ENCODE measurements around the gene ZNF326. TPM values are rescaled to one million over a fixed set of nuclear protein-coding genes. Genes with fewer than 3 reads are reported as not detected.

Gene ZNF326
- total RNA-seq, 1 donor from 2014 or later = 12.8 TPM

DNA sequence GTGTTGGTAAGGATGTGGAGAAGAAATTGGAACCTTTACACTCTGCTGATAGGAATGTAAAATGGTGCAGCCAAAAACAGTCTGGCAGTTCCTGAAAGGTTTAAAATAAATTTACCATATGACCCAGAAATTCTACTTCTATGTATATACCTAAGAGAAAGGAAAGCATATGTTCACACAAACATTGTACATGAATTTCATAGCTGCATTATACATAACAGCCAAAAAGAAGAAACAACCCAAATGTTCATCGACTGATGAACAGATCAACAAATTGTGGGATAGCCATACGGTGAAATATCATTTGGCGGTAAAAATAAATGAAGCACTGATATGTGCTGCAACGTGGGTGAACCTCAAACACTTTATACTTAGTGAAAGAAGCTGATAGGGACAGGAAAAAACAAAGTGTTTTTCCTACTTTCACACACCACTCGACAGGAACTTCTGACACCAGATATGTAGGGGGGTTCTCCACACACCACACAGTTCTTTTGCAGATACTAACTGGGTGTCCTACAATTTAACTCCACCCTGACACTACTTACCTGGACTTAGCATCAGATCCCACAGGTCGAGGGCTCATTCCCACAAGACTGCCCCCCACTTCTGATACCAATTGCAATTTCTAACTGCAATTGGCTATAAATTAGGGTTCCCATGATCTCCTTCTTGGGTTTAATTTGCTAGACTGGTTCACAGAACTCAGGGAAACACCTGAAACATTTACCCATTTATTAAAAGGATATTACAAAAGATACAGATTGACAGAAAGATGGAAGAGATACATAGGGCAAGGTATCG is 35.9 kb upstream of the ZNF326 start:
- Histone ChIP-seq H3K27ac (no peak overlapping the region), H3K27me3 (no peaks in the 10 kb centered on the region), H3K4me3 (no peak overlapping the region), H3K4me1 (no peaks in the 10 kb centered on the region), H3K36me3 (no peaks in the 10 kb centered on the region), H3K9me3 (no peaks in the 10 kb centered on the region)
- intact Hi-C loops (cut with DNase I) = no loop called here
- DNase-seq (ENCODE audit: extremely low spot score in 2 of 2) = no peak
- no peak for TF ChIP-seq POLR2AphosphoS5 (IDR thresholded peaks at IDR 0.05; ENCODE audit: insufficient read depth in 1 of 2, low read depth in 1 of 2)

DNA sequence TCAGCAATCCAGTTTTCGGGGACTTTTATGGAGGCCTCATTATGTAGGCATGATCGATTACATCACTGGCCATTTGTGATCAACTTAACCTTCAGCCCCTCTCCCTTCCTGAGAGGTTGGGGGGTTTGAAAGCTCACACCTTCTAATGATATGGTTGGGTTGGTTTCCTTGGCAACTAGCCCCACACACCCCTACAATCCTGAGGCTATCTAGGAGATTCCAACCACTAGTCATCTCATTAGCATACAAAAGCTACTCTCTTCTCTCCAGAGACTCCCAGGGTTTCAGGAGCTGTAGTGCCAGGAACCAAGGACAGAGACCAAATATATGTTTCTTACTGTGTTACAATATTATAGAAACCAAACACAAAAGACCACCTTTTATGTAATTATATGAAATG is 35.2 kb upstream of the ZNF326 start:
- Histone ChIP-seq H3K27me3 (no peaks in the 10 kb centered on the region), H3K4me1 (no peaks in the 10 kb centered on the region), H3K27ac (no peak overlapping the region), H3K36me3 (no peaks in the 10 kb centered on the region), H3K9me3 (no peaks in the 10 kb centered on the region), H3K4me3 (no peak overlapping the region)
- intact Hi-C loops (cut with DNase I) = no loop called here
- DNase-seq (ENCODE audit: extremely low spot score in 2 of 2) = no peak
- TF ChIP-seq, protein P1, sequence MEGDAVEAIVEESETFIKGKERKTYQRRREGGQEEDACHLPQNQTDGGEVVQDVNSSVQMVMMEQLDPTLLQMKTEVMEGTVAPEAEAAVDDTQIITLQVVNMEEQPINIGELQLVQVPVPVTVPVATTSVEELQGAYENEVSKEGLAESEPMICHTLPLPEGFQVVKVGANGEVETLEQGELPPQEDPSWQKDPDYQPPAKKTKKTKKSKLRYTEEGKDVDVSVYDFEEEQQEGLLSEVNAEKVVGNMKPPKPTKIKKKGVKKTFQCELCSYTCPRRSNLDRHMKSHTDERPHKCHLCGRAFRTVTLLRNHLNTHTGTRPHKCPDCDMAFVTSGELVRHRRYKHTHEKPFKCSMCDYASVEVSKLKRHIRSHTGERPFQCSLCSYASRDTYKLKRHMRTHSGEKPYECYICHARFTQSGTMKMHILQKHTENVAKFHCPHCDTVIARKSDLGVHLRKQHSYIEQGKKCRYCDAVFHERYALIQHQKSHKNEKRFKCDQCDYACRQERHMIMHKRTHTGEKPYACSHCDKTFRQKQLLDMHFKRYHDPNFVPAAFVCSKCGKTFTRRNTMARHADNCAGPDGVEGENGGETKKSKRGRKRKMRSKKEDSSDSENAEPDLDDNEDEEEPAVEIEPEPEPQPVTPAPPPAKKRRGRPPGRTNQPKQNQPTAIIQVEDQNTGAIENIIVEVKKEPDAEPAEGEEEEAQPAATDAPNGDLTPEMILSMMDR (IDR thresholded peaks at IDR 0.05) = no peak
- no peak for TF ChIP-seq POLR2A (IDR thresholded peaks at IDR 0.05)
- no peak for TF ChIP-seq POLR2AphosphoS5 (IDR thresholded peaks at IDR 0.05; ENCODE audit: insufficient read depth in 1 of 2, low read depth in 1 of 2)

DNA sequence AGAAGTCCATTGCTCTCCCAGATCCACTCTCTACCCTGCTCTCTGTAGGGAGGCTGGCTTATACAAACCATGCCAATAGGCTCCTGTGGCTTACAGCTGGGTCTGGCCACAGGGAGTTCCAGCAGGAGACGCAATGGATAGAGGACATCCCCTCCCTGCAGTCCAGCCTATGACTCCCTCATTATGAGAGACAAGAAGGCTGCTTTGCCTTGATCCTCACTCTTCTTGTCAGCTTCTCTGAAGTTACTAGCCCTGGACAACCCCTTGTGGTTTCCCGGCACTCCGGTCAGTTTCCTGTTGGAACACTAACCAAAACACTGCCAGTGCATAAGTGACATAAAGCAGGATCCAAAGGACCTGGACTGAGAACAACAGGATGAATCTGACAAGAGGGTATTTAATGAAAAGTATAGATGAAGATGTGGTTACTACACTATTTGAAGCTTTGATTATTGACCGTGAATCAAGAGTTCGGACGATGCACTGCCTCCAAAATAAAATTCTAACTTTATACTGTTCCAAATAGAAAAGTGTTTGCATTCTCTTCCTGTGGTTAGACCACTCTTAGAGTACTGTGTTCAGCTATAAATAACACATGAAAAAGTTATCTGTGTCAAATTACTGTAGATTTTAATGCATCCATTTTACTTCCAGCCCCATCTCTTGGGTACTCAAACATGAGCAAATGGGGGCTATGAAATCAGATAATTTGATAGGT is 32.7 kb upstream of the ZNF326 start:
- TF ChIP-seq, protein P1 (IDR thresholded peaks at IDR 0.05) = no peak
- TF ChIP-seq POLR2A (IDR thresholded peaks at IDR 0.05) = no peak
- no peak overlapping the region for H3K4me3 ChIP-seq

DNA sequence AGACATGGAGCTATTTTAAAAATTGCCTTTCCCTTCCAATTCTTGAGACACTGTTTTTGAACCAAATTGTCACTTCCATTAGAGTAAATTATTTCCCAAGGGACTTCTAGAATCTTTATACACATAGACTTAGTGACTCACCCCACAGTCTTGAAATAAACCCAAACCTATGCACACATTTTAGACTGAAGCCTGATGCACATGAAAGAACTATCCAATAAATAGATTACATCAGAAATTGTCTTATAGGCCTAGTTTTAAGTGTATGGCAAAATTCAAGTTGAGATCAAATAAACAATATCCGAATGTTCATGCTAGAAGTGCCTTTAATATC is 32.2 kb upstream of the ZNF326 start:
- Histone ChIP-seq H3K27ac (no peak overlapping the region), H3K4me3 (no peak overlapping the region), H3K9me3 (no peaks in the 10 kb centered on the region), H3K36me3 (no peaks in the 10 kb centered on the region), H3K4me1 (no peaks in the 10 kb centered on the region), H3K27me3 (no peaks in the 10 kb centered on the region)
- no peak for TF ChIP-seq POLR2AphosphoS5 (IDR thresholded peaks at IDR 0.05; ENCODE audit: insufficient read depth in 1 of 2, low read depth in 1 of 2)
- intact Hi-C loops (cut with DNase I) = no loop called here
- no peak for DNase-seq (ENCODE audit: extremely low spot score in 2 of 2)

More for the DNA sequence above, 32.7 kb upstream of the ZNF326 start:
- DNase-seq (ENCODE audit: extremely low spot score in 2 of 2) = no peak
- no peaks in the 10 kb centered on the region for H3K4me1 ChIP-seq
- intact Hi-C loops (cut with DNase I) = no loop called here
- no peaks in the 10 kb centered on the region for H3K9me3 ChIP-seq
- H3K27me3 ChIP-seq = no peaks in the 10 kb centered on the region
- H3K36me3 ChIP-seq = no peaks in the 10 kb centered on the region
- H3K27ac ChIP-seq = no peak overlapping the region

DNA sequence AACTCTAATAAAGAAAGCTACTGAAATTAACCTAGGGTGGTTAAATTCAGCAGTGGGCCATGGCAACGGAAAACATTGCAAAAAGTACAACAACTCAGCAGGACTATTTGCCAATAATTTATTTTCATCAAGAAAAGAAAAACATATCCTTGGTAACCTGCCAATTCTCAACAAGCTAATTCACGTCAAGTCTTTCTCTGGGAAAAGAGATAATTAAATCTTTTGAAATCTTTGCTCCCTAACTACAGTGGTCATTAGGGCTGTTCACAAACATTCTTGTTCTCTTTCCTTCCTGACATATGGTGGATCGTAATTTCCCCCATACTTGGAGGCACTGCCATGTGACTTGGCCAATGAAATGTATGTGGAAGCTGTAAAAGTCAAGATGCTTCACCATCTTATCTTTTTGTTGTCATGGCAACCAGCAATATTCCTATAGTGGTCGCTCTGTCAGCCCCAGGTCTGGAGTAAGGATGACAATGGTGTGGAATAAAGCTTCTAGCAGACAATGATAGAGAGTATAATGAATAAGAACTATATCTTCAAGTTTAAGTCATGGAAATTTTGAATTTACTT is 29.6 kb upstream of the ZNF326 start:
- no peak for DNase-seq (ENCODE audit: extremely low spot score in 2 of 2)
- intact Hi-C loops (cut with DNase I) = no loop called here
- TF ChIP-seq POLR2A (IDR thresholded peaks at IDR 0.05) = no peak
- no peaks in the 10 kb centered on the region for H3K4me1 ChIP-seq
- H3K27me3 ChIP-seq = no peaks in the 10 kb centered on the region
- no peaks in the 10 kb centered on the region for H3K36me3 ChIP-seq
- no peak overlapping the region for H3K4me3 ChIP-seq
- no peaks in the 10 kb centered on the region for H3K9me3 ChIP-seq
- no peak overlapping the region for H3K27ac ChIP-seq

DNA sequence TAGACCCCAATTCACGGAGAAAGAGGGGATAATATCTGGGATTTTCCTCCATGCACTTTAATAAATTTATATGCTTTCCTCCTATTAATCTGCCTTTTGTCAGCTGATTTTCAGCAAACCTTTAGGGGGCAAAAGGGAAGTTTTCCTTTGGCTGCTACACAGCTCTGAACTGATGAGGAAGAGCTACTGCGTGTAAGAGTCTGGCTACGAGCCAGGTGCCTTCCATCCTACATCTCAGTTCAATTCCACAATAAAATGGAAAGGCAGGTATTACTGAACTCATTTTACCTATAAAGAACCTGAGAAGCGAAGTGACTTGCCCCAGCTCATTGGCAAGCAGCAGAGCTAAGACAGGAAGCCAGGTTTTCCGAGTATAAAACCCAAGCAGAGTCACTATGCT is 28.3 kb upstream of the ZNF326 start:
- TF ChIP-seq, protein P1 (IDR thresholded peaks at IDR 0.05) = no peak
- no peak for TF ChIP-seq POLR2AphosphoS5 (IDR thresholded peaks at IDR 0.05; ENCODE audit: insufficient read depth in 1 of 2, low read depth in 1 of 2)
- no peak for TF ChIP-seq POLR2A (IDR thresholded peaks at IDR 0.05)
- no peak overlapping the region for H3K4me3 ChIP-seq
- no peak for DNase-seq (ENCODE audit: extremely low spot score in 2 of 2)

More for the DNA sequence above, 28.3 kb upstream of the ZNF326 start:
- Histone ChIP-seq H3K27me3 (no peaks in the 10 kb centered on the region), H3K36me3 (no peaks in the 10 kb centered on the region), H3K27ac (no peak overlapping the region), H3K4me1 (no peaks in the 10 kb centered on the region), H3K9me3 (no peaks in the 10 kb centered on the region)
- intact Hi-C loops (cut with DNase I) = no loop called here
